GM18907 (cell line): ENCODE data around the gene IFIT1B.
"Not testable (repeated sequence)": the region's sequence is repeated elsewhere in the genome, so short reads cannot be mapped to it uniquely, and the experiment has no call there.

ENCODE experiments used
- ATAC-seq: cut with Tn5 transposase; IDR thresholded peaks from one replicate; pipeline ENCODE4 v1.9.1; 2021; ENCODE audit warnings: mild to moderate bottlenecking, moderate library complexity; ENCODE audit not compliant: unreplicated experiment

Gene IFIT1B, protein sequence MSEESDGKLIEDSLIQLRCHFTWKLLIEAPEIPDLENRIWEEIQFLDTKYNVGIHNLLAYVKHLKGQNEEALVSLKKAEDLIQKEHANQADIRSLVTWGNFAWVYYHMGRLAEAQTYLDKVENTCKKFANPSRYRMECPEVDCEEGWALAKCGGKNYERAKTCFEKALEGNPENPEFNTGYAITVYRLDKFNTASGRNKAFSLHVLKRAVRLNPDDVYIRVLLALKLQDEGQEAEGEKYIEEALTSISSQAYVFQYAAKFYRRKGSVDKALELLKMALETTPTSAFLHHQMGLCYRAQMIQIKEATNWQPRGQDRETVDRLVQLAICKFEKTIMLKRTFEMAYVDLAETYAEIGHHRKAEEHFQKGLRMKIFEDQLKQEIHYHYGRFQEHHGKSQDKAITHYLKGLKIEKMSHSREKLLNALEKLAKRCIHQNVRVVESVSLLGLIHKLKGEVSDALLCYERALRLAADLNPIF

DNA sequence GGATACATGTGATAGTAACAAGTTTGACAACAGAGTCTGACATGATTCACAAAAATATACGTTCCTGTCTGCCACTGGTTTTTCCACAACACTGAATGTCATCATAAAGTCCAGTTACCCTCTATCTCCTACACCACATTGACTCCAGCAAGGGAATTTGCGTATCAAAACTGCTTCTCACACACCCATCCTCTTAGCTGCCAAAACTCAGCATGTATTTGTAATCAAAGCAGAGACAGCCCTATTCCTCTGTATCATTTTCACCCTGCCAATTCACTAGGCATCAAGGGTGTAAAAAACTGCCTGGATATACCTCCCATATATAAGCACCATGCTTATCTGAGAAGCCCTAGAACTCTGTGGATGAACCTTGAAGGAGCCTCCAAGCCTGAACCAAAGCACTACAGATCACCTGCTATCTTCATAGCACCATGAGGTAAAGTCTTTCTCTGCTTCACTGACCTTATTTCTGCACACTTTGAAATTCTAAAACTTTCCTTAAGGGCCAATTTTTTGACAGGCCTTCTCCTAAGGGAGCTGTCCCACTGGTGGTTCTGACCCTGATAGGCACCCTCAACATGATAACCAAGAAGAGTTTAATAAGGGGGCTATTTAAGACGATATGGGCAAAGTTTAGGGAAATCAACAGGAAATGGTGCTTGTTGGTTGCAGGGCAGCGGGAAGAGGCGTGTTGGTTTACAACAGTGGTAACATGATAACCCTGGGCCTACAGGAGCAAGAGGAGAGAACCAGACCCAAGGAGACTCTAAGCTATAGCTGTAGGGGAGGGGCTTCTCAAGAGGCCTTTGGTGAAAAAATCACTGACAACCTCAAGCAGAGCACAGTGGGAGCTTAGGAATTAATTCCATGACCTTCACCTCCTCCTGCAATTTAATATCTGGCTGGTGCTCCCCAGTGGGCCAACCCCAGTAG is at the start of gene IFIT1B:
IFIT1B (plus strand) TSS at position 352 of the 933 bp plus-strand sequence; CDS start at position 432, 80 bp downstream.
- no peak for ATAC-seq

DNA sequence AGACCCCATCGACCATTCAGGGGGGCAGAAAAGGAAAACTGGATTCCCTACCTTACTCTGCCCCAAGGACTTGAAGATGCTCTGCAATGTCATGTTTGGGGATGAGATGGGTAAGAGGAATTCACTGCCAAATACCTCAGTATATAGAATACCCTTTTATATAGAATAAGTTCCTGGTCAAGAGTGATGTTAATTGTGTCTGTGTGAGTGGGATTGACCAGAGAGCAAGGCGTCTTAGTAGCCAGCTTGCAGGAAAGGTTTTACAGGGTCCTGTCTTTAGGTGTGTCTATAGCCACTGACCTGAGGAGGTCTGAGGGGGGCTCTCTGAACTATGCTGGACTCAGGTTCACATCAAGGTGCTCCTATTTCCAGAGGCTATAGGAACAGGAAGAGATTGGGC is 48.7 kb upstream of the IFIT1B start:
- no peak for ATAC-seq

DNA sequence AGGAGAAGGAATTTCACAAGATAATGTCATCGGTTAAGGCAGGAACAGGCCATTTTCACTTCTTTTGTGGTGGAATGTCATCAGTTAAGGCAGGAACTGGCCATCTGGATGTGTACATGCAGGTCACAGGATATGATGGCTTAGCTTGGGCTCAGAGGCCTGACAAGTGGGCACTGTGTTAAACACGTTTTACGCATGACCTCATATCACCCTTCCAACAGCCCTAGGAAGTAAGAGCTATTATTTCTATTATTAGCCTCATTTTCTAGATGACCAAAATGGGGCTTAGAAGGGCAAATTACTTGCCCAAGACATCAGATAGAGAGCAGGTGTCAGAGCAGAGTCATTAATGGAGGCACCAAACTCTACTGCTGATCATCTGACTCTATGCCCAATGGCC is 47.8 kb upstream of the IFIT1B start:
- ATAC-seq = not testable (repeated sequence)

DNA sequence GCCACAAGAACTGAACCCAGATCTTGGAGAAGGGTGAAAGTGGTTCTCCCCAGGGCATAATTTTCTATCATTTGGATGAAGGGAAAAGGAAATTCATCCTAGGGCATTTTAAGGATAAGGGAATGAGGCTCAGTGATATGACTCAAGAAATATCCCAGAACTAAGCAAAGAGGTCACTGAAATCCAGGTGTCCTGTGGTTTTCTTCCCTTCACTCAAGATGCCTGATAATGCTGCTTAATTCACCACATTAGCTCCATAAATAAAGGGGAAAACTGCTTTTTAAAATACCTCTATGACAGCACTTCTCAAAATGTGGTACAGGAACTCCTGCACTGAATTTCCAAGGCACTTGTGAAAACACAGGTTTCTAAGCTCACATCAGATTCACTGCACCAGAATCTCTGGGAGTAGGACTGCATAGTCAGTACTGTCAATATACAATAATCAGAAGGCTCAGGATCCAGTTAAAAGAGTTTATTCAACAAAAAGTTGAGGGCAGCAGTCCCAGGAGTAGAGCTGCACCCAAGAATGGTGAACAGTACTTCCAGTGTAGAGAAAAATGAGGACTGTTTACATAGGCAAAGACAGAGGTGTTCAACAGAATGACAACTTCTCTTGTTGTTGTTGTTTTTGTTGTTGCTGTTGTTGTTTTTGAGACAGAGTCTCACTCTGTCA is 47.2 kb upstream of the IFIT1B start:
- no peak for ATAC-seq

GRCh38 chr10:89331487-89332122 is 46.3 kb upstream of the IFIT1B start:
- ATAC-seq = not testable (repeated sequence)

DNA sequence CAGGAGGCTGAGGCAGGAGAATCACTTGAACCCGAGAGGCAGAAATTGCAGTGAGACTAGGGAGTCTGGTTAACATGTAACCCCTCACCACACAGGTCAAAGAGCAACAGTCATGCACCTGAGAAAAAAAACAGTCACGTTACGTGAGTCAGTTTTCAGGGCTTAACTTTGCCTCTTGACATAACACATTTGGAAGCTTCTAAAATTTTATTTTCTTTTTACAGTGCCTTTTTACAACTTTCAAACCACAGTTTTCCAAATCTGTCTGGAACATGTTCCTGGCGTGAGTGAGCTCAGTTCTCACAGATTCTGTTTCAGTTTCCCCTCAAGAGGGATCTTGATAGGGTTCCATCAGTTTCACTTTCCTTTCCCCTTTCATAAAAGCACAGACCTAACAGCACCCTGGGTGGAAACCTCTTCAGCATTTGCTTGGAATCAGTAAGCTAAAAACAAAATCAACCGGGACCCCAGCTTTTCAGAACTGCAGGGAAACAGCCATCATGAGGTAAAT is 45.7 kb upstream of the IFIT1B start:
- ATAC-seq = peak; percentile 44

- no peak for ATAC-seq
Measured at GRCh38 chr10:89335226-89335625, 42.6 kb upstream of the IFIT1B start.

GRCh38 chr10:89336241-89336640 is 41.6 kb upstream of the IFIT1B start:
- ATAC-seq = no peak

GRCh38 chr10:89337484-89337883 is 40.4 kb upstream of the IFIT1B start:
- ATAC-seq = no peak

DNA sequence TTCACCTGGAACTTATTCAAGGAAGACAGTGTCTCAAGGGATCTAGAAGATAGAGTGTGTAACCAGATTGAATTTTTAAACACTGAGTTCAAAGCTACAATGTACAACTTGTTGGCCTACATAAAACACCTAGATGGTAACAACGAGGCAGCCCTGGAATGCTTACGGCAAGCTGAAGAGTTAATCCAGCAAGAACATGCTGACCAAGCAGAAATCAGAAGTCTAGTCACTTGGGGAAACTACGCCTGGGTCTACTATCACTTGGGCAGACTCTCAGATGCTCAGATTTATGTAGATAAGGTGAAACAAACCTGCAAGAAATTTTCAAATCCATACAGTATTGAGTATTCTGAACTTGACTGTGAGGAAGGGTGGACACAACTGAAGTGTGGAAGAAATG is 39.1 kb upstream of the IFIT1B start:
- ATAC-seq = no peak

DNA sequence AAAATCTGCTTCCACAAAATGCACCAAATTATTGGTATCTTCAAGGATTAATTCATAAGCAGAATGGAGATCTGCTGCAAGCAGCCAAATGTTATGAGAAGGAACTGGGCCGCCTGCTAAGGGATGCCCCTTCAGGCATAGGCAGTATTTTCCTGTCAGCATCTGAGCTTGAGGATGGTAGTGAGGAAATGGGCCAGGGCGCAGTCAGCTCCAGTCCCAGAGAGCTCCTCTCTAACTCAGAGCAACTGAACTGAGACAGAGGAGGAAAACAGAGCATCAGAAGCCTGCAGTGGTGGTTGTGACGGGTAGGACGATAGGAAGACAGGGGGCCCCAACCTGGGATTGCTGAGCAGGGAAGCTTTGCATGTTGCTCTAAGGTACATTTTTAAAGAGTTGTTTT is 38.0 kb upstream of the IFIT1B start:
- ATAC-seq = no peak

DNA sequence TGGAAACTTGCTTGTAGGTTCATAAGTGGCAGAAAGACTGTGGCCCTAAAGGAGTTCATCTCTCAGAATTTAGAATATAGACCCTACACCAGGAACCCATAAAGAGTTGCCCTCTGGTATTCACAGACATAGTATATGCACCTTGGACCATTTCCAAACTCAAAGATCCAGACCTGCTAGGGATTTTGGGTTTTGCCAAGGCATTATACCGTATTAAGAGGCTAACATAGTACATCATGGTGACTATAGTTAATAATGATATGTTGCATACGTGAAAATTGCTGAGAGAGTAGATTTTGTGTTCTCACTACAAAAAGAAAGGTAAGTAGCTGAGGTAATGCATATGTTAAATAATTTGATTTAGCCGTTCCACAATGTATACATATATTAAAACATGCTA is 36.2 kb upstream of the IFIT1B start:
- ATAC-seq = no peak

GRCh38 chr10:89342206-89342958 is 35.5 kb upstream of the IFIT1B start:
- no peak for ATAC-seq

DNA sequence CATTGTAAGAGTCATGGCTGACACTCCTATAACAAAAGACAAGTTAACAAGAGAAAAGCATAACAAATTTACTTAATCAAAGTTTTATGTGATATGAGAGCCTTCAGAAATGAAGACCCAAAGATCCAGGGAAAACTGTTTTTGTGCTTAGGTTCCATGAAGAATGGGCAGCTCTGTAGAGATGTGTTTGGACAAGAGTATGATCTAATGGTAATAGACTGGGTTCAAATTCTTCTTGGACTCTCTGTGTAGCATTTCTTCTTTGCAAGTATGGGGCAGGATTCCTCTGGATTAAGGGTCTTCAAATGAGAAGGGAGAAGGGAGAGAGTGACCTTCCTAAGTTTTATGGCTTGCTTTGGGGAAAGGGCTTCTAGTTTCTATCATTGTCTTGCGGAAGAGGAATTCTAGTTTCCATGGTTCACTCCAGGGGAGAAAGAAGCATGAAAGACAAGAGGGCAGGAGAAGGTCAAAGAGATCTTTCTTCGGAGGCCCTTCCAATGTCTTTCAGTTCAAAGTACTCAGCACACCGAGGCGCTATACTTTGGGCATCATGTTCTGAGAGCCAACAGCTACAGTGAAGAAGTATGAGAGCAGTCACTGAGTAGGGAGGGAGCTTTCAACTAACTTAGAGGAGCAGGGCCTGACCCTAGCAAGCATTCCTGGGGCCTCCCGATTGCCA is 34.6 kb upstream of the IFIT1B start:
- no peak for ATAC-seq

- ATAC-seq = no peak
Measured at GRCh38 chr10:89344156-89344555, 33.7 kb upstream of the IFIT1B start.

- no peak for ATAC-seq
Measured at GRCh38 chr10:89345367-89346000, 32.4 kb upstream of the IFIT1B start.

GRCh38 chr10:89346405-89347254 is 31.2 kb upstream of the IFIT1B start:
- no peak for ATAC-seq
